Retinal pigment epithelial cell (primary cell): ENCODE results near the gene DNHD1.

ENCODE experiments used
- DNase-seq: peaks from one replicate; pipeline ENCODE4 v3.0.0-alpha.2; 2010; ENCODE audit warnings: low read depth
- H3K4me3 ChIP-seq: 2 replicates; pipeline ENCODE4 v1.5.1; 2011; ENCODE audit warnings: mild to moderate bottlenecking, low read length, control low read depth, moderate library complexity
- CTCF ChIP-seq: conservative IDR thresholded peaks from 2 replicates; pipeline ENCODE4 v1.5.1; 2011; ENCODE audit warnings: low read depth, low read length, control low read depth, inconsistent platforms

DNHD1 gene

DNA sequence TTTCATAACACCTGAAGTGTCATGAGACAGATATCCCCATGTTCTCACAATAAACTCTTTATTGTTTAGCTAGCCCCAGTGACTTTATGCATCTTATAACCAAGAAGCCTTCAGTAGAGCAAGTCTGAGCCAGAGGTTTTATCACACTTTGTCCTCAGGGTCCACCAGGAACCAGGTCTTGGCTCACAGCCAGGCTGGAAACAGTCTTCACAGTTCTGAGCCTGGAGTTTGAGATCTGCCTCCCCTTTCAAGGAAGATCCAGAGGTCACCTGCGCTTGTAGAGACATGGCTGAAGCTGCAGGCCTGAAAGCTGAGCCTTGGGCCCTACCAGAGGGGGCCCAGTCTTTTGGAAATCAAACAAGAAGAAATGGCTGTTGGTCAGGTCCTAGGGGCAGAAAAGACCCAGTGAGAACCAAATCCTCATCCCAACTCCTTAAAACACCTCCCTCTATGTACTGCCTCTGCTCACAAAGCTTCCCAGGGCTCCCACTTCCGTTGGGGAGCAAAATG, 102.9 kb downstream of the DNHD1 start:
- no peak overlapping the region for H3K4me3 ChIP-seq
- no peak for TF ChIP-seq CTCF
- DNase-seq: no peak

DNA sequence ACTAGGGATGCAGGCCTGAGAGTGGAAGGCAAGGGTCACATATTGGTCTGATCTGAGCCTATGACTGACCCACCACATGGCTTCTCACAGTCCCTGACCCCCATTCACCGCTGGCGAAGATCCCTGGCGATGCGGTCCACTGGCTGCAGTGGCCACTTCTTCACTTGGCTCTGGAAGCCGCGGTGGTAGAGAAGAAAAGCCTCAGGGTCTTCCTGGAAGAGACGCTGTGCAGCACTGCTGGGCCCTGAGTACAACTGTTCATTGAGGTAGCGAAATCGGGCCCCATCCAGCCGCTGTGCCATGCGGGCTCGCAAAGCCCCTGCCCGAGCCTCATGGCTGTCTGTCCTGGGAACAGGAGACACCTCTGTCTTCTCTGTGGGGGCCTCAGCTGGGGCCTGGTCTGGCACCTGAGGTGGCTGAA, 104.0 kb downstream of the DNHD1 start:
- H3K4me3 ChIP-seq: no peak overlapping the region
- no peak for TF ChIP-seq CTCF
- DNase-seq: no peak

DNA sequence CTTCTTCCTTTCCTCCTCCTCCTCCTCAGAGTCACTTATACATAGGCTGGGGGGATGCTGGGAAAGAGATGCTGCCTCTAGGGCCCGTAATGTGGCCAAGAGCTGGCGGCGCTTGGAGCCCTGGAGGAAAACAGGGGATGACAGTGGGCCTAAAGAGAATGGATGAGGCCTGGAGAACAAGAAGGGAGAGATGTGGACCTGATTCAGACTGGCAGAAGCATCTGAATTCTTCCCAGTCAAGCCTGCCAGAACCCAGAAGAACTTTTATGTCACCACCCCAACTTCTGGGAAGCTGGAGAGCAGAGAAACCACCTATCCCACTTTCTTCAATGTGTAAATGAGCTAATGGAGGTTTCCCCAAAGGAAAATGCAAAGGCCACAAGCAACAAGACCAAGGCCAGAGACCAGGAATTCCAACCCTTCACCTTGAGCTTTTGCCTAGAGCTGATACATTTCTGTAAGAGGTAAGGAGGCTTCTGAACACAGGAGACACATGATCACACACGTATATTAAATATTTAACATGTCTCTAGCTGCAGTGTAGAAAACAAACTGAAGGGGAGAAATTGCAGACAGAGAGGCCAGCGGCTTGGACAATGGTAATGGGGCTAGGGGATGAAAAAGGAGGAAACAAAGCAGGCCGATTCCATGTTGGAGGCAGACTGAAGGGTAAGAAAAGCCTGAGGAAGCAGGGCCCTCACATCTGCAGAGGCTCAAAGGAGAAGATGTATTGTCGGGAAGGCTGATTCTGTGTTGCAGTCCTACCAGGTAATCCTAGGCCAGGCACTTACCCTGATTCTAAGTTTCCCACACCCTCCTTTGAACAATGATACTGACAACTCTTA, 105.2 kb downstream of the DNHD1 start:
- no peak for DNase-seq
- H3K4me3 ChIP-seq: peak overlapping the region; percentile 98
- no peak for TF ChIP-seq CTCF

DNA sequence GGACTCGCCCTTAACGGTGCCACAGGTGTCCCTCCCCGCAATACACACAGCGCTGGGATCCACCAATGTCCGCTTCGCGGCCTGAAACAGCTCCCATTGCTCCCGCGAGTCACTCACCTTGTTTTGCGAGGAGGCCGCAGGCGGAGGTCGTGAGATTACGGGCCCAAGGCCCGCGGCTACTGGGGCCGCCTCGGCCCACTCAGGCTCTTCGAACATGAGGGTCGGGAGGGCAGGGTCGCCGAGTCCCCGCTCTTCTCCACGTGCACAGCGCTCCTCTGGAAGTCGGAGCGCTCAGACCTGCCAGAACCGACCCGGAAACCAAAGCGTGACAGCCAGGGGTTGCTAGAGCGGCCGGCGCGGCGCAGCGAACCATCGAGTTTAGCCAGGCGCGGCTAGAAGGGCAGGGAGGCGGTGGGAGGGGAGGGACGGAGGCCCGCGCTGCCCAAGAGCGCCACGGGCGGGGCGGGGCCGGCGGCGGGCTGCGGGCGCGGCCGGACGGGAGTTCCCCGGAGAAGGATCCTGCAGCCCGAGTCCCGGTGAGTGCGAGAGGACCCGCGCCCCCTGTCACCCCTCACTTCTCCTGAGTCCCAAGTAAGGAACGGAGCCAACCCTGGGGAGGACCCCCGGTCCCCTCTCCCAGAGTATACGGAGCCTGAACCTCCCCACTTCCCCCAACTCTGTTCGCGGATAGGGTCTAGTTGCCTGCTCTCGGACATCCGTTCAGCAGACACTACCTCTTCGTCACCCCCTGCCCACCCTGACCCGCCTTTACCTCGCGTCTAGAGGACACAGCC, 106.4 kb downstream of the DNHD1 start, which contains the start of the genes ILK and RRP8:
TSS of gene ILK (plus strand) at position 488 of the 794 bp plus-strand sequence. CDS start 498 bp downstream, outside the sequence.
TSS of gene RRP8 (minus strand) at position 330 of the 794 bp plus-strand sequence. CDS start at position 216, 114 bp downstream.
- DNase-seq: no peak
- peak; percentile 11 for TF ChIP-seq CTCF
- H3K4me3 ChIP-seq: peak within 1 kb of the TSS; percentile 98

DNA sequence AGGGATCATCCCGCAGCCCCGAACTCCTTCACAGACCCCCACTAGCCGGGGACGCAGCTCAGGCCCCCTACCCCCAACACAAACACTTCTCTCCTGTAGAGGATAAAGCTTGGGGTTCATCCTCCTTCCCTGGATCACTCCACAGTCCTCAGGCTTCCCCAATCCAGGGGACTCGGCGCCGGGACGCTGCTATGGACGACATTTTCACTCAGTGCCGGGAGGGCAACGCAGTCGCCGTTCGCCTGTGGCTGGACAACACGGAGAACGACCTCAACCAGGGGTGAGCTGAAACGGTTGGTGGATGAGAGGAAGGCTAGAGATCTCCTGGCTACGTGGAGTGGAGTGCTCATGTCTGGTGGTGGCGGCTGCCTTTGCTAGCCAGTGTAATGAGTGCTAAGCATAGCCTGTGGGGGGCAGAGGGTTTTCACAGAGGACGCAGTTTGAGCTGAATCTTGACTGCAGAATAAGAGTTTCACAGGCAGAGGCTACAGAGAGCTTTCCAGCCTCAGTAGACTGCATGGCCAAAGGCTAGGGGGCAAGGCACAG, 107.1 kb downstream of the DNHD1 start:
- peak; percentile 27 for TF ChIP-seq CTCF
- DNase-seq: no peak
- peak overlapping the region; percentile 98 for H3K4me3 ChIP-seq

DNA sequence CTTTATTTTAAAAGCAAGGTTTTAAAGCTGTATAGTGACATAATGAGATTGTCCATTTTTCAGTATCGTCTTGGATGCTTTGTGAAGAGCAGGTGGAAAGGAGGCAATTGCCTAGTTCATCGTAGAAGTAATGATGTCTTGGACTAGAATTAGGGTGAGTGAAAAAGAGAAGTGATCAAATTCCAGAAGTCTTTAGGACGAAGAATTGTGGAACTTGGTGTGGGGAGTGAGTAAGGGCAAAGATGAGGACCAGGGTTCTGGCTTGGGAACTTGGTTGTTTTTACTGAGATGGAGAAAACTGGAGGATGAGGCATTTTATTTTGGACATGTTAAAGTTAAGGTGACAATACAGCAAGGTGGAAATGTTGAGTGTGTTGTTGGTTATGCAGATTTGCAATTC, 107.7 kb downstream of the DNHD1 start:
- peak overlapping the region; percentile 98 for H3K4me3 ChIP-seq
- TF ChIP-seq CTCF: no peak
- no peak for DNase-seq
